Bone marrow (tissue), 2 donors: ENCODE data around the gene SLC5A10.
"Not testable (repeated sequence)": the region's sequence is repeated elsewhere in the genome, so short reads cannot be mapped to it uniquely, and the experiment has no call there.

Experiments used
- DNase-seq, 2 donors: peaks; one replicate each; lab custom pipeline; 2025; lab: John Stamatoyannopoulos, UW

Gene SLC5A10

DNA sequence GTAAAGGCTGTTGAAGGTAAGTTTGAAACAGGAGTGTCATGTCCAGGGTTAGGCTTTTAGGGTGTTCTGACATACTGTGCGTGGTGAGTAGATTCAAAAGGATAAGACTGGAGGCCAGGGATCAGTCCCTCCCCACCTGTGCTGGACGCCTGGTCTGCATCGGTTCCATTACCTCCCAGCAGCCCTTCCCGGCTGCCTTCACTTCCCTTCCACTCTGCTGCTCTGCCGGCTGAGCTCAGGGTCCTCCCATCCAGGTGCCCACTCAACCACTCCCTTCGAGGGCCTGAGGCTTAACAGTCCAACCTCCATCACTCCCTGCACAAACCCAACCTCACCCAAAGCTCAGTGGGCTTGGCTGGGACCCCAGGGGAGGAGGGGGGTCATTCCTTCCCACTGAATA is 4.1 kb upstream of the SLC5A10 start:
- DNase-seq, result no peak

DNA sequence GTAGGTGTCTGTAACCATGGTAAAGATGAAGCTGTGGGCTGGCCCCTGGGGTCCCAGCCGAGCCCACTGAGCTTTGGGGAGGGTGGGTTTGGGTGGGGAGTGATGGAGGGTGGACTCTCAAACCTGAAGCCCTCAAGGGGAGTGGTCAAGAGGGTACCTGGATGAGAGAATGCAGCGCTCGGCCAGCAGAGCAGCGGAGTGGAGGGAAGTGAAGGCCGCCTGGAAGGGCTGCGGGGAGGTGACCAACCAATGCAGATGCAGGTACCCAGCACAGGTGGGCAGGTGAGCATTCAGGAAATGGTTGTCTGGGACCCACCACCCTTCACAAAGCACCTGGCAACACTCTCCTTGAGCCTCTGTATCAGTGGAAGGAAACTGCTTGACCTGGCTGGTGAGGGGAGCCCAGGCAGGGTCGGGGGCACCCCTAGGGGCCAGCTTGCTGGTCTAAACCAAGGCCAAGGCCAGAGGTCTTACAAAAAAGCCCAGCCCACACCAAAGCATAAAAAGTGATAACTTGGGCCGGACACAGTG is 3.4 kb upstream of the SLC5A10 start:
- DNase-seq, result no peak

GRCh38 chr17:18949566-18949965 is 2.4 kb upstream of the SLC5A10 start:
- no peak for DNase-seq

DNA sequence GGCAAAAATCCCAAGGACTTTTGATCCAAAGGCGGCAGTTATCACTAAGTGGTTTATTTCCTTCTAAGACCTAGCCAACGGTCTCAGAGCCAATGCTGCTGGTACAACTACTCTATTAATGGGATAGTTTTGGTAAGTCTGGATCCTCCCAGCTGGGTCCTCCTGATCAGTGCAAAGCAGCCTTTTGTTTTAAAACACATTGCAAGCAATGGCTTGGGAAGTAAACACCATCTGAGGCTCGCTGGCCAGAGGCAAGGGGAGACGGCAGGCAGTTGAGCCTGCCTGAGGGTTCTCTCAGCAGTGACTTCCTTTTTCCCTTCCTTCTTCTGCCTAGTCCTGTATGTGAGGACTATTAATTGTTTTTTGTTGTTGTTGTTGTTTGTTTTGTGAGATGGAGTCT is 1.6 kb upstream of the SLC5A10 start:
- DNase-seq, result no peak

DNA sequence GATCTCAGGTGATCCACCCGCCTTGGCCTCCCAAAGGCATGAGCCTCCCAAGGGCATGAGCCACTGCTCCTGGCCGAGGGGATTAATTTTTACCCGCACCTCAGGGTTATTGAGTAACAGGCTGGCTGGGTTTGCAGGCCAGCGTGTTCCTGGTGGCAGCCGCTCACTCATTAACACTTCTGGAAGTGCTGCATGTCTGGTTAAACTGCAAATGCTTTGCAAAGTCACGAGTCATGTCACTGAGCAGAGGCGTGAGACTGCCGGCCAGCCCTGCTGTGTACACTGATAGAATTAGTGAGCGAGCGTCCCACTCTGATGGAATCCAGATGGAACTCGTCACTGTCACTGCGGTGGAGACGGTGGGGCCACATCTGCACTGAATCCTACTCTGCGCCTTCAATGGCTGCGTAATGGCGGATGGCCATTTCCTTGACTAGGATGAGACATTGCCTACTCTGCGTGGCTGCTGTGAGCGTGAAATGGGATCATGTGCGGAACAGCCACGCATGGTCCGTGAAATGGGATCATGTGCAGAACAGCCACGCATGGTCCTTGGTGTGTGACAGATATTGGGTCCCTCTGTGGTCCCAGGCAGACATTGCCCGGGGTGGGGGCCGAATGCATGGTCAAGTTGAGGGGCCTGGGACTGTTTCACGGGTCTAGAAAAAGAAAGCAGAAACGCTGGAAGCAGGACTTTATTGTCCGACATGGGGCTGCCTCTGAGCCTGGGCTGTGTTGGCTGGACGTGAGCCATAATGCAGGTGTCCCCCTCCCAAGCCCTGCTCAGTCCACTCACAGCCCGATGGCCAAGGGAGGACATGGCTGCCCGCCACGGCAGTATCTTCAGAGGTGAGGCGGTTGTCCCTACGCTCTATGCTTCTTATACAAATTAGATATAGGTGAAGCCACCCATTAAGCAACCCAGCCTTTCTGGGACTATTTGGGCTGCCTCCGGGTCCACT is 740 bp upstream of the SLC5A10 start:
- no peak for DNase-seq

- no peak for DNase-seq
These were observed 1.3 kb downstream of the SLC5A10 start for GRCh38 chr17:18953231-18953728.

DNA sequence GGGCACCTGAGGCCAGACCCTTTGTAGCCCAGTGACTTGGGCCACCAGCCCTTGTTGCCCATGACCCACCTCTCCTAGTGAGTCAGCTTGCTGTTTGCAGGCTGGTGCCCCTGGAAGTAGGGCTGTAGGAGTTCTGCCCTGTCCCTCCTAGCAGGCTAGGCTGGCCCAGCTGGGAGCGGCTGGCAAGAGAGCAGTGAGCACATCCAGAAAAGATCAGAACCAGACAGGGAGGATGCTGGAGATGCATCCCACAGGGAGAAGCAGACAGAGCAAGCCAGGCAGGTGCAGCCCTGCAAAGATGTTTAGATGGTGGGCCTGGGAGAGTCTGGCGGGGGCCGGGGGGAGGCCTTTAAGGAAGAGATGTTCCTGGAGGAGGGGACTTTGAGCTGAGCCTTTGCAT is 2.4 kb downstream of the SLC5A10 start:
- no peak for DNase-seq

DNA sequence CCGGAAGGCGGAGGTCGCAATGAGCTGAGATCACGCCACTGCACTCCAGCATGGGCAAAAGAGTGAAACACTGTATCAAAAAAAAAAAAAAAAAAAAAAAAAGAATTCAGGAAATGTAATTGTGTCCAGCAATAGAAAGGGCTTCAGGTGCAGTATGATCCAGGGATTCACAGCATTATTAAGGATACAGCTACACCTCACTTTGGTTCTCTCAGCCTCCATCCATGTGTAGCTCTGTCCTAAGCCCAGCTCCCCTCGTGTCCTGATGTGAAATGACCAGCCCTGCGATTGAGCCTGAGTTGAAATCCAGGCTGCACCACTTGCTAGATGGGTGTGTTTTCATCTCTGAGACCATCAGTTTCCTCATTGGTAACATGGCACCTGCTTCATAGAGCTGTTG is 3.0 kb downstream of the SLC5A10 start:
- no peak for DNase-seq

GRCh38 chr17:18956021-18956420 is 4.1 kb downstream of the SLC5A10 start:
- not testable (repeated sequence) for DNase-seq

GRCh38 chr17:18956581-18956980 is 4.6 kb downstream of the SLC5A10 start:
- DNase-seq, result no peak

DNA sequence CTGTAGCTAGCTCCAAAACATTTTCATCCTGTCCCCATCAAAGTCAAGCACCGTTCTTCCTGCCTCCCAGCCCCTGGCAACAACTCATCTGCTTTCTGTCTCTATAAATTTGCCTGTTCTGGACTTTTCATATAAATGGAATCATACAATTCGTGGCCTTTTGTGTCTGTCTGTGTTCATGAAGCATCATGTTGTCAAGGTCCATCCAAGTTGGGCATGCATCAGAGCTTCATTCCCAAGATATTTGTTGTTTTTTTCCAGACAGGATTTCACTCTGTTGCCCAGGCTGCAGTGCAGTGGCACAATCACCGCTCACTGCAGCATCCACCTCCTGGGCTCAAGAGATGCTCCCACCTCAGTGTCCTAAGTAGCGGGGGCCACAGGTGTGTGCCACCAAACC is 5.9 kb downstream of the SLC5A10 start:
- no peak for DNase-seq

DNA sequence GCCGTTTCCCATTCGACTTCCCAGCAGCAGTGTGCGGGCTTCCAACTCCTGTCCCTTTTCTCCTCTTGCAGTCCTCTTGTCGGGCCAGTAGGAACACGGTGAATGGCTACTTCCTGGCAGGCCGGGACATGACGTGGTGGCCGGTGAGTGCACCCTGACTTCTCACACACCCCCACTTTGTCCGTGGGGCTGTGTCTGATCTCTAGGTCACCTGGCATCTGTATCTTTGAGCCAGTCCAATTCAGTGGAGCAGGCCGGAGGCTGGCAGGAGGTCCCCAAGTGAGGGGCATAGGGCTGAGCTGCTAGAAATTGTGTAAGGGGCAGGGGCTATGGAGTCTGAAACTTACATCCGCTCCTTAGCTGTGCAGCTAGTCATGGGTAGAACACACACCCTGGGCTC is 6.6 kb downstream of the SLC5A10 start:
- DNase-seq, result no peak

DNA sequence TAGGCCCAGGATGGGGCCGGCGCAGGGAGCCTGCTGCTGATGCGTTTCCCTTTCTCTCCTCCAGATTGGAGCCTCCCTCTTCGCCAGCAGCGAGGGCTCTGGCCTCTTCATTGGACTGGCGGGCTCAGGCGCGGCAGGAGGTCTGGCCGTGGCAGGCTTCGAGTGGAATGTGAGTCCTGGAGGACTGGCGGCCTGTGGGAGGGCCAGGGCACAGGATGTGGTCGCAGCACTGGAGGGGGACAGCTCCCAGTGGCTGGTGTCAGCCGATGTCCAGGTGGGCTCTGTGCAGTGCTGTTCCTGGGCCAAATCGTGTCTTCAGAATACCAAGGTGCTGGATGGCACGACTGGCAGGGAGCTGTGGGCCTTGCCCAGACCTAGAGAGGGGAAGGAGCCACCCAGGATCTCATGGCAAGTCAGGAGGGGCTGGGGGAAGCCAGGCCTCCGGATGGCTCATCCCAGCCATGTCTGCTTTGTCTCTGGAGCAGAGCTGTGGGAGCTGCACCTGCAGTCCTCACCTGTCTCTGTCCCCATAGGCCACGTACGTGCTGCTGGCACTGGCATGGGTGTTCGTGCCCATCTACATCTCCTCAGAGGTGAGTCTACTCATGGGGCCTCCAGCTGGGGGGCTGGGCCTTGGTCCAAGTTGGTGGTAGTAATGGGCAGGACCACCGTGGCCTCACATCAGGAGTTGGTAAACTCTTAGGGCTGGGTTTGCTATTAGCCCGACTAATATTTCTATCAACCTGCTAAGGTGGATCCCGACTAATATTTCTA is 7.3 kb downstream of the SLC5A10 start:
- no peak for DNase-seq

GRCh38 chr17:18959845-18960240 is 7.9 kb downstream of the SLC5A10 start:
- no peak for DNase-seq

DNA sequence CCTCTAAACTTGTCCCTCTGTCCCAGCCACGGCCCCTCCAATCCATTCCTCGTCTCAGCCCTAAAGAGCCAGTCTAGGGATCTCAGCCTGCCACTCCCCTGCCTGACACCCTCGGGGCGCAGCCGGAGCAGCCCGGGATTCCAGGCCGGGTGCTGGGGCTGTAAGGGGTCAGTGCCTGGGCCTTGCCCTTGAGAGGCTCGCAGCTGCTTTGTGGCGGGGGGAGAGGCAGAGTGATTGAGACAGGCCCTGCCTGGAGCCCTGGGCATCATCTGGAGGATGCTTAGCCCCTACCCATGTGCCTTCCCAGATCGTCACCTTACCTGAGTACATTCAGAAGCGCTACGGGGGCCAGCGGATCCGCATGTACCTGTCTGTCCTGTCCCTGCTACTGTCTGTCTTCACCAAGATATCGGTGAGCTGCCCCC is 8.3 kb downstream of the SLC5A10 start:
- no peak for DNase-seq

DNA sequence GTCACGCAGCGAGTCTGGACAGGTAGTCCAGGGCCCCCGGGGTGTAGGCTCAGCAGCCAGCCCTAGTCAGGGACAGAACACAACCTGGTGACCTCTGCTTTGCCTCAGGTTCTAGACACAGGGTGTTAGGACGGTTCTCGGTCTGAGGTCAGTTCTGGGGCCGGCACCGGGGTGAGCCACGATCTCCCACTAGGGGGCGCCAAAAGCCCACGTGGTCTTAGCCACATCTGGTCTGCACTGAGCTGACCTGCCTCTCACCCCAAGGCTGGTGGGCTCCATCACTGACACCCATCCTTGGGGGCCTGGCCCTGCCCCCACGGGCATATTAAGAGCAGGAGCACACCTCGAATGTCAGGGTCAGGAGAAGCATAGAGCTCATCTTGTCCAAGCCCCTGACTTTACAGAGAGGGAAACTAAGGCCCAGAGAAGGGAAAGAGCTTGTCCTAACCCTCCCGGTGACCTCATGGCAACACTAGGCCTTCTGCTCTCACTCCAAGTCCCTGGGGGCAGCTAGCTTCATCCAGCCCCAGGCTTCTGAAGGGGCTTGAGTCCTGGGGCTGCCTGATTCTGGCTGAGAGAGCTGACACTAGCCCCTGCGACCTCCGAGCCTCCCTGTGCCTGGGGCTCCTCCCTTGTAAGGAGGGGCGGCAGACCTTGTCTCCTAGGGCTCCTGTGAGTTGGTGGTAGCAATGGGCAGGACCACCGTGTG is 9.0 kb downstream of the SLC5A10 start:
- DNase-seq, result peak; percentile 57

DNA sequence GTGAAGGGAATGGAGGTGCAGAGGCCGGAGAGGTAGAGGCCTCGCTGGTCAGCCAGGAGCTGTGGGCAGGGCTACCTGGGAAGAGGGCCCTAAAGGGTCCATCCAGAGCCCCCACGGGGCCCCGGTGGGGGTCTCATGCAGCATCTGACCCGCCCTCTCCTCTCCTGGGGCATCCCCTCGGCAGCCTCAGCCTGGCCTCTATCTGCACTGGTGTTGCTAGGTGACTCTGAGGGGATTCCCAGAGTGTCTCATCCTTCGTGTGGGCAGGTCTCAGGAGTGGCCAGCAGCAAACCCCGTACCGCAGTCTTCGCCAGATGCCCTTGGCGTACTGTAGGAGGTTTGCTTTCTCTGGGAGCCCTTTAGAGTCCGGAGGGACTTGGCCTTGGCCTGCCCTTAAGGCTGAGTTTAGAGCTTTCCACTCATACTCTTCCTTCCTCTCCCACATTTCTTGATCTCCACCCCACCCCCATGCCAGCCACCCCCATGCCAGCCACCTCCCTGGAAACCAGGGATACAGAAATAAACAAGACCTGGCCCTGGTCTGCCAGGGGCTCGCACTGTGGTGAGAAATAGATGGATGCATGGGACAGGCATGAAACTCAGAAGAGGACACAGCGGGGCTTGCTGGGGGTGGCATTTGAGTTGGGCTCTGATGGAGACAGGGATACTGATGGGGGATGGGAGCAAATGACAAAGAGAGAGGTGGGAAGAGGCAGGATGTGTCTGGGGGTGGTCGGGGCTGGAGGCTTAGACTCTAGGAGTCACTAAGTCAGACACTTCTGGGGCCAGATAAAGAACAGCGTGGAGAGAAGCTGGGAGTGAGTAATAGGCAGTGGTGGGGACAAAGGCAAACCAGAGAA is 9.9 kb downstream of the SLC5A10 start:
- no peak for DNase-seq

- no peak for DNase-seq
These were observed 10.5 kb downstream of the SLC5A10 start for GRCh38 chr17:18962494-18962815.

DNA sequence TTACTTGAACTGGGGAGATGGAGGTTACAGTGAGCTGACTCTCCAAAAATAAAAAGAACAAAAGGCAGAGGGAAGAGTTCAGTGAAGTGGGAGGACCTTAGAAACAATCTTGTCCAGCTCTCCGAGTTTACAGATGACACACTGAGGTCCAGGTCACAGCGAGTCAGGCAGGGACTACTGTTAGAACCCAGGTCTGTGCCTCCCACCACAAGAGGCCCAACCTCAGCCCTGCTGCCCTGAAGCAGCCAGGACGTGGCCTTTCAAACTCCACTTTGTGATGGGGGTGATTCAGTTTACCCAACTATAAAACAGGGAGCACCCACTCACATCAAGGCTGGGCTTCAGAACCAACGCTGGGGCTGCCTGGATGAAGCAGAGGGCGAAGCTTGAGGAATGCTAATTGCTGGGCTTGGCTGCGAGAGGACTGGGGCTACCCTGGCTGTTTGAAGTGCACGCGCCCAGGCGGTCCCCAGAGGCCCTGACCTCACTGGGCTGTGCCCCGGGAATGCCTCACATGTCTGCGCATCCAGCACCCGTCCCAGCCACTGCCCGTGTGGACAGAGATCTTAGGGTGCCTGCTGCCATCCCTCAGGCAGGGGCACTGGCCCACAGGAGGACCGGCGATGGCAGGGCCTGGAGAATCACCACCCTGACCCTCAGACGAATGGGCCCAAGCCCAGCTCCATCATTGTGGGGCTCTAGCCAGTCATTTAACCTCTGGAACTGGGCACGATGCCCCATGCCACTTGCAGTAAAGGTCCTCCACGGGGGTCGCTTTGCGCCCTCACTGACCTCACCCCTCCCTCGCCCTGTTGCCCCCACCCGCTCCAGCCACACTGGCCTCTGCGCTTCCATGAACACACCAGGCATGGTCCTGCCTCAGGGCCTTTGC is 11.4 kb downstream of the SLC5A10 start:
- no peak for DNase-seq

DNA sequence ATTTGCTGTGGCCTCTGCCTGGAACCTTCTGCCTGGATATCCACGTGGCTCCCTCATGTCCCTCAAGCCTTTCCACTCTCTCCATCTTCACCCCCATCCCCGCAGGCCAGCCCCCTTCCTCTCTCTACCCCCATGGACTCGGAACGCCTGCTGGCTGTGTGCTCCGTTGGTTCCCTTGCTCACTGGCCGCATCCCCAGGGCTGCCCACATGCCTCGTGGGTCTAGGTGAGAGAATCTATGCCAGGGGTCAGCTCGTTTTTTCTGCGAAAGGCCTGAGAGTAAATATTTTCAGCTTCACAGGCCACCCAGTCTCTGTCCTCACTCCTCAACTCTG is 12.0 kb downstream of the SLC5A10 start:
- DNase-seq, result no peak
